NCI-H510A (cell line): ENCODE measurements around the gene FOXP3.

Experiments used
- DNase-seq: peaks from one replicate; lab custom pipeline; 2025; lab: John Stamatoyannopoulos, UW

Gene FOXP3

GRCh38 chrX:49249616-49250015 is 14.9 kb downstream of the FOXP3 start:
- DNase-seq, result no peak

GRCh38 chrX:49249071-49249470 is 15.4 kb downstream of the FOXP3 start:
- no peak for DNase-seq

- no peak for DNase-seq
These were observed 16.3 kb downstream of the FOXP3 start for GRCh38 chrX:49247916-49248811.

- DNase-seq, result no peak
These were observed 17.2 kb downstream of the FOXP3 start for GRCh38 chrX:49247346-49247745.

DNA sequence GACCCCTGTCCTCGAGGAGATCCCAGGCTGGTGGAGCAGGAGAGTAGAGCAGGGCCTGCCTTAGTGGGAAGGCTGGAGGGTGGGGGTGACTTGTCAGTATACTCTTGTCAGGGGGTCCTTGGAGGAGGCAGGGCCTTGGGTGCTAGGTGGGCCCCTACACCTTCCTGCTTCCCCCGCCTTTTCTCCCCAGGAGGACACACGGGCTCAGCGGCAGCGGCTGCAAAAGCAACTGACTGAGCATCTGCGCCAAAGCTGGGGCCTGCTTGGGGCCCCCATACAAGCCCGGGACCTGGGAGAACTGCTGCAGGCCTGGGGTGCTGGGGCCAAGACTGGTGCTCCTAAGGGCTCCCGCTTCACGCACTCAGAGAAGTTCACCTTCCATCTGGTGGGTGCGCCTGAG is 18.0 kb downstream of the FOXP3 start:
- no peak for DNase-seq

GRCh38 chrX:49244207-49244606 is 20.3 kb downstream of the FOXP3 start:
- DNase-seq, result no peak

DNA sequence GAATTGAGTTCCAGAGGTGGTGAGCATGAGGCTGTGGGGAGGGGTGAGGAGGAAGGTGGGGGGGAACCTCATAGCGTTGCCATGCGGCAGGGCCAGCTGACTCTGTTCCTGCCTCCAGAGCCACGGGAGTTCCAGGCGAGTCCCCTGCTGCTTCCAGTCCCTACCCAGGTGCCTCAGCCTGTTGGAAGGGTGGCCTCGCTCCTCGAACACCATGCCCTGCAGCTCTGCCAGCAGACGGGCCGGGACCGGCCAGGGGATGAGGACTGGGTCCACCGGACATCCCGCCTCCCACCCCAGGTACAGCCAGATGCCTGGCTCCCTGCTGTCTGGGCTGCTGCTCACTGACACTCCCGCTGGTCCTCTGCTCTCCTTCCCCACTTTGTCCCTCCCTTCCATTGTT is 21.3 kb downstream of the FOXP3 start:
- DNase-seq, result no peak

DNA sequence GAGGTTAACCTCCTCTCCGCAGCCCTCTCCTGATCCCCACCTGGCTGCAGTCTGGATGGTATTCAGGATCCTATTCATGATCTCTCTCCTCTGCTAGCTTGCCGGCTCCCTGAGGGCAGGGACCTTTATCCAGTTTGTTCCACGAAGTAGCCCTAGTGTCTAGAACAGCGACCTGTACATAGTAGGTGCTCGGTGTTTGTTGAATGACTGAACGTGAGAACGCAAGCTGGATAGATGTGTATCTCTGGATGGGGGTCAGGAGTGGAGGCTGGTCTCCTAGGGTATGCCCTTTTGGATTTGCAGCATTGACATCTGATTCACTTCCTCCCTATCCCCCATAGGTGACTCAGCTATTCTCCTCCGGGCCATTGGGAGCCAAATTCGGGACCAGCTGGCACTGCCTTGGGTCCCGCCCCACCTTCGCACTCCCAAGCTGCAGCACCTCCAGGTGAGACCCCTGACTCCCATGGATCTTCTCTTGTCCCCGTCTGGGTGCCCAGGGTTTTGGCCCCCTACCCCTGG is 21.9 kb downstream of the FOXP3 start:
- DNase-seq, result no peak

DNA sequence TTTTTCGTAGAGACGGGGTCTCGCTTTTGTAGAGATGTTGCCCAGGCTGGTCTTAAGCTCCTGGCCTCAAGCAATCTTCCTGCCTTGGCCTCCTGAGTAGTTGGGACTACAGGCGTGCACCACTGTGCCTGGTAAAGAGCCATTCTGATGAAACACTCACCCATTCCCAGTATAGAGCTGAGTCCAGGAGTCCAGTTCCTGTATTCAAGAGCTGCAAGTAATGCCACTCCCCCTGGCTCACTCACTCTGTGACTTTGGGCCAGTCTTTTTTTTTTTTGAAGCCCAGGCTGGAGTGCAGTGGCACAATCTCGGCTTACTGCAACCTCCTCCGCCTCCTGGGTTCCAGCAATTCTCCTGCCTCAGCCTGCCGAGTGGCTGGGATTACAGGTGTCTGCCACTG is 25.8 kb downstream of the FOXP3 start:
- no peak for DNase-seq

DNA sequence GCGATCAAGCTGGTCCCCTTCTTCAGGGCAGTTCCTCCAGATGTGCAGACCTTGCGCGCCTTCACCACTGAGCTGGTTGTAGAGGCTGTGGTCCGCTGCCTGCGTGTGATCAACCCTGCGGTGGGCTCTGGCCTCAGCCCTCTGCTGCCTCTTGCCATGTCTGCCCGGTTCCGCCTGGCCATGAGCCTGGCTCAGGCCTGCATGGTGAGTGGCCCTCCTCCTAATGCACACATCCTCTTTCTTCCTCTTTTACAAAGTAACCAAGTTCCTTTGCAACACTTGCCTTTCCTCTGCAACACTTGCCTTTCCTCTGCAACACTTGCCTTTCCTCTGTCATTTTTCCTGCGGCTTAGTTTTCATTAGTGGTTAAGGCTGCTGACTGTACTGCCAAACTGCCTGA is 27.4 kb downstream of the FOXP3 start:
- no peak for DNase-seq

DNA sequence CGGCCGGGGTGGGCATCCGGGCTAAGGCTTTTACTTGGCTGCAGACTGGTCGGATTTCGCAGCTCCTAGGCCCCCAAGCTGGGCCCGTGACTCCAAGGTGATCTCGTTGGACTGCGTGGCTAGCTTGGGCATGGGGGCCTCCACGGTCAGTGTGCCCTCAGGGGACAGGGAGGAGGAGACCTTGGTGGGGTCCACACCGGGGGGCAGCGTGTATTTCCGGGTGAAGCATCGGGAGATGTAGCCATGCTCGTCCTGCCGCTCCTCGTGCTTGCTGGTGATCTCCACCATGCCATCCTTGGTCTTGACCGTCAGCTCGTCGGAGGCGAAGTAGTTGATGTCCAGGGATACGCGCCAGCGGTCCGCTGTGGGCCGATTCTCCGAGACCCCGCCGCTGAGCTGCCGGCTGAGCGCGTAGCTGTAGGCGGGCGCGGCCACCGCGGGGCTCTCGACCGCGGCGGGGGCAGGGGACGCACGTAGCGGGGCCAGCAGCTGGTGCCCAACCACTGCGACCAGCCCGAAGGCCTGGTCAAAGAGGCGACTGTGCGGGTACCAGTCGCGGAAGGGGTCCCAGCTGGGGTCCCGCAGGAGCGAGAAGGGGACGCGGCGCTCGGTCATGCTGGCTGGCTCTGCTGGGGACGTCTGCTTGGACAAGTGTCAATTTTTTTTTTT is 30.5 kb downstream of the FOXP3 start:
- no peak for DNase-seq

DNA sequence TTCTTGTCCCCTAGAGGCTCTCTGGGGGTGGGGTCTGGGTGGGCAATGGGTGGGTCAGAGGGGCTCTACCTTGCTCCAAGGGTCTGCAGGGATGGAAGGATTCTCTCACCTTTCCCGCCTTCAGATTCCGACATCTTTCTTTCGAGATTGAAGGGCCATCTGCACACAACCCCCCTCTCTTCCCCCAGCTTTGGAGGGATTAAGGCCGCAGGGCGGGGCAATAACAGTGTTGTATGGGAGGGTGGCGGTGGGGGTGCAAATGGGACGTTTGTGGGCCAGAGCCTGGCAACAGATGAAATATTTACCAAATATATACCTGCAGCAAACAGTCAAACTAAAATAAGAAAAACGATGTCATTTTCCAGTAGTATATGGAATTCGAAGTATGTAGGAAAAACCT is 31.3 kb downstream of the FOXP3 start, which contains the start of gene CACNA1F:
CACNA1F (minus strand) TSS at position 165 of the 400 bp plus-strand sequence; CDS start at position 134, 31 bp downstream.
- DNase-seq, result no peak

DNA sequence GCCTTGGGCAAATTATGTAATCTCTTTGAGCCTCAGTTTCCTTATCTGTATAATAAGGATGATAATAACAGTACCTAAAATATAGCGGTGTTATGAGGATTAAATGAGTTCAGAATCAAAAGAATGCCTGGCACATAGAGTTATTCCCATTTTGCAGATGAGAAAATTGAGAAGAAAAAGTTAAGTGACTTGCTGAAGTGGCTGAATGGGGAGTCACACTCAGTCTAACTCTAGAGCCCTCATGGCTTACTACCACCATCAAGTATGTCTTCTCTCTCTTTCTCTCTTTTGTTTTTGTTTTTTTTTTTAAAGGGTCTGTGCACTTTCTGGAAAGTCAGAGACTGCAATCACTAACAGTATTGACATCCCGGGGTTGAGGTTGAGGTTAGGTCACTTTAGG is 32.0 kb downstream of the FOXP3 start:
- DNase-seq, result no peak

DNA sequence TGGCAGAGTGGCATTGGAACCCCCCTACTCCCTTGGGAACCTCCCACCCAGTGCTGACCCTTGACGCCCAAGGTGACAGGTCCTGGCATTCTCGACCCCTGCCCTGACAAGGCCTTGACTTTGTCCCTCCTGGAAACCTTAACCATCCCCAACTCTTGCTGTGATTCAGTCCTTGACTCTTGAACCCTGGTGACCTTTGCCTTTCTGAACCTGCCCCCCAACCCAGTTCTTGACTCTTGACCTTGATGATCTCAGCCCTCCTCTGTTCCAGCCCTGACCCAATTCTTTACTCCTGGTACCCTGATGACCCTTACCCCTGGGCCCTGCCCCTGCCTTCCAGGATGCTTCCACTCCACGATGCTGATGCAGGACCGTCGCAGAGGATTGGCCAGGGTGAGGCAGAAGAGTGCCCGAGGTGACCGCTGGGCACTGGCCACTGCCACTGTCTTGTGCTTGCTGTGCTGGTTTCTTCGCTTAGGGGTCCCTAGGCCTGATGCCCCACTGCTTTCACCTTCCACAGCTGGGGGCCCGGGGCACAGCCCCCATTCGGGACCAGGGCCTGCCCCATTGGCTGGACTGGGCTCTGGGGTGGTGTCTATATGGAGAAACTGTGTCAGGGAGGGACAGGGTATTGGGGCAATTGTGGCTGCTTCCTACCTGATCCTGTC is 33.0 kb downstream of the FOXP3 start:
- DNase-seq, result no peak

DNA sequence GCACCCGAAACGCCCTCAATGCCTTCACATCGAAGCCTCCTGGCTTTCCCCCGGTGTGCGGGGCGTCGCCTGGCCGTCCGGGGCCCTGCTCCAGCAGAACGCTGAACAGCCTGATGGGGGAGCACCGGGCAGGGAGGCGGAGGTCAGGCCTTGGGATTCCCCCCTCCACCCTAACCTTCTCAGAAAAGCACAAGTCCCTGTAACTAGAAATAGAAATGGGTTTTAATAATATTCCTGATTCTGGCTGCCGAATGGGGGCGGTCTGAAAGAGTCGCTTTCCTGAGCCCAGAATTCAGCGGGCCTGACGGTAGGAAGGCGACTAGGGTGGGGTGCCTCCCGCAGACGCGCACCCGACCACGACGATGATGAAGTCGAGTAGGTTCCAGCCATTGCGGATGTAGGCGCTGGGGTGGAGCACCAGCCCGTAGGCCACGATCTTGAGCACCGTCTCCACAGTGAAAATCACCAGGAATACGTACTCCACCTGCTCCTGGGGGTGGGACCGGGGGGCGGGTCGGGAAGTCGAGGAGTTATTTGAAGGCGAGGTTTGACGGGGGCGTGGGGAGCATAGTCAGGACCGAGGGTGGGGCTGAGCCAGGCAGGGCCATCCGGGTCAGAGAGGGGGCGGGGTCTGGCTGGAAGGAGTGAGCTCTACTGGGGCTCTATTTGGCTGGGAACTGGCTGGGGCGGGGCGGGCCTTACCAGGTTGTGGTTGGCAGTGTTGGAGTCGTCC is 33.8 kb downstream of the FOXP3 start:
- peak; percentile 16 for DNase-seq

DNA sequence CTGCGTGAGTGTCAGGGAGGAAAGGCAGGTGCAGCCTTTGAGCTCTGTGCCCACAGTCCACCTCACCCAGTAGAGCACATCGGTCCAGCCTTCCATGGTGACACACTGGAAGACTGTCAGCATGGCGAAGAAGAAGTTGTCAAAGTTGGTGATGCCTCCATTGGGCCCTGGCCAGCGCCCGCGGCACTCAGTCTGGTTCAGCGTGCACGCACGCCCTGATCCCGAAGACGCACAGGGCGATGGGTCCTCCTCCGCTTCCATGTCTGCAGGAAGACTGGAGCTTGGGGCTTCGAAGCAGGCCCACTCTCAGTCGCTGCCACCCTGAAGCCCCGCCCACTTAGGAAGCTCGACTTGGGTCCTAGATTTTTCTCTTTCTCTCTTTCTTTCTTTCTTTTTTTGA is 36.3 kb downstream of the FOXP3 start:
- DNase-seq, result no peak

- DNase-seq, result no peak
These were observed 36.8 kb downstream of the FOXP3 start for GRCh38 chrX:49227726-49228125.

- DNase-seq, result no peak
These were observed 37.6 kb downstream of the FOXP3 start for GRCh38 chrX:49226946-49227345.

GRCh38 chrX:49225858-49226257 is 38.7 kb downstream of the FOXP3 start:
- DNase-seq, result no peak

DNA sequence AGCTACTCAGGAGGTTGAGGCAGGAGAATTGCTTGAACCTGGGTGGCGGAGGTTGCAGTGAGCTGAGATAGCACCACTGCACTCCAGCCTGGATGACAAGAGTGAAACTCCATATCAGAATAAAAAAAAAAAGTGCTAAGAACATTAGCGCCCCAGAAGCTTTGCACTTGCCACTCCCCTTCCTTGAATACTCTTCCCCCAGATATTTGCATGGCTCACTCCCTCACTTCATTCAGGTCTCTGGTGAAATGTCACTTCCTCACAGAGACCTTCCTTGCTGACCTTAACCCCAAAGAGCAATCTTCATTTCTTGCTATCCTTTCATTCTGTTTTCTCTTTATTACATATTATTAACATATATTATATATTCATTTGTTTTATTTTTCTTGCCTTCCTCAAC is 42.6 kb downstream of the FOXP3 start:
- DNase-seq, result no peak

- DNase-seq, result no peak
These were observed 44.4 kb downstream of the FOXP3 start for GRCh38 chrX:49220100-49220499.

GRCh38 chrX:49214996-49215526 is 49.4 kb downstream of the FOXP3 start:
- no peak for DNase-seq
